GOT3 (cell line): Measurements from ENCODE around the gene IFNA7.
"Not testable (repeated sequence)": the region's sequence is repeated elsewhere in the genome, so short reads cannot be mapped to it uniquely, and the experiment has no call there.

ENCODE experiments used
- DNase-seq: peaks from one replicate; lab custom pipeline; 2025; ENCODE audit warnings: mixed read lengths; lab: John Stamatoyannopoulos, UW

IFNA7 gene

DNA sequence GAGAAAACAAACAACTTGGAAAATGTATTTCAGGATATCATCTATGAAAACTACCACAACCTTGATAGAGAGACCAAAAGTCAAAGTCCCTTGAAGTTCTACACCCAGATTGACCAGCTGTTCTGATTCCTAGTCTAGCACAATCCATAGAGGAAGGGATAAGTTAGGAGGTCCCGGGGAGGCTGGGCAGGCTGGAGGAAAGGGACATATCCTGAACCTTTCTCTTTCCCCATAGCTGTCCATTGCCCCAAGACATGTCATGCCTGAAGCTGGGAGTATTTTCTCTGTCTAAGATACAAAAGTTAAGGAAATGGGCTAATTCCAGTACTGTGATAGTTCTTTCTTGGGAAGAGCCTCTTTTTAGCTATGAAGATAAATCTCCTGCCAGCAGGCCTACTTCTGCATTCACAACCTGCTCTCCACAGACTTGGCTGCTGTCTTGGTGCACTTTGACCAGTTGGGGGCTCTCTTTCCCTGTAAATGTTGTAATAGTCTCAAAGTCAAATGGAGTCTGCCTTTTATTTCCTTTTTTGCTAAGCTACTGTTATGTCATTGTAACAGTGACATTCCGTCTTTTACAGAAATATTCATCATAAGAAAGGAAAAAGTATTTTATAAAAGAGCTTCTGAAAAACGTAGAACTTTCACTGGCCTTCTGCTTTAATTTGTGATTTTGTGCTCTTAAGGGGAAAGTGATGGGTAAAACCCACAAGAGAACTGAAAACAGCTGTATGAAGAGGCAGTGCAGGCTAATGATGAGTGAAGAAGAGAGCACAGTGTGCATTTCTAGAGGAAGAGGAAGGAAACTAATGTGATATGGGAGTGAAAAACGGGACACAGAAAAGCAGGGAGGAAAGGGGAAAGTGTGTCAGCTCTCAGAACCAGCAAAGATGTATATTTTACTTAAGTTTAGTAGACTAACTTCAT, 18.9 kb downstream of the IFNA7 start:
- not testable (repeated sequence) for DNase-seq

GRCh38 chr9:21174671-21175070, 27.3 kb downstream of the IFNA7 start:
- DNase-seq: no peak

DNA sequence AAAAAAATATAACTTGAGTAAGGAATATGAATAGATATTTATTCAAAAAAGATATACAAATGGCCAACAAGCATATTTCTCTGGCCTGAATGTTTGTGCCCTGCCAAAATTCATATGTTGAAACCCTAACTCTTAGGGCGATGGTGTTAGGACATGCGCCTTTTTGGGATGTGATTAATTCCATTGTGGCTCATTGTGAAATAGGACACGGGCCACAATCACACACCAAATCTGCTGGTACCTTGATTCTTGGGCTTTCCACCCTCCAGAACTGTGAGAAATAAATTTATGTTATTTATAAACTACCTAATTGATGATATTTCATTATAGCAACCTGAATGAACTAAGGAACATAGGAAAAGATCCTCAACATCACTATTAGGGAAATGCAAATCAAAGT, 29.8 kb downstream of the IFNA7 start:
- no peak for DNase-seq

- DNase-seq: no peak
These were observed 30.7 kb downstream of the IFNA7 start for GRCh38 chr9:21171351-21171750.

DNA sequence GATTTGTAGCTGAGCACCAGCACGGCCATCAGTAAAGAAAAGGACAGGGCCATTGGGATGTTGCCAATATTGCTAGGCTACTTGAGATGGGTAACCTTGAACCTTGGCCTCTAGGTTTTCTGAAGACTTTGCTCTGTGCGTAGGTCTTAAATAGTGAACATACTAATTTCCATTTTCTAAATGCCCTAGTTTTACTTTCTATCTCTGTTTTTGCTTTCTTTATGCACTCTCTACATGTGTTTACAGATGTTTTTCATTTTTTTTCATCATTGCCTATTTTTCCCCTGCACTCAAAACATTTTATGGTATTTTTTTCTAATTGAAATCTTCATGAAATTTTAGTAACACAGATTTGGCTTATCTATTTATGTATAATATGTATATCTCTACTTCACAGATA, 35.4 kb downstream of the IFNA7 start, which contains the start of gene IFNA21:
Gene IFNA21, minus strand, starts transcription at position 101 of the 400 bp plus-strand sequence. Its CDS starts 48 bp downstream, at position 53.
- DNase-seq: not testable (repeated sequence)

DNA sequence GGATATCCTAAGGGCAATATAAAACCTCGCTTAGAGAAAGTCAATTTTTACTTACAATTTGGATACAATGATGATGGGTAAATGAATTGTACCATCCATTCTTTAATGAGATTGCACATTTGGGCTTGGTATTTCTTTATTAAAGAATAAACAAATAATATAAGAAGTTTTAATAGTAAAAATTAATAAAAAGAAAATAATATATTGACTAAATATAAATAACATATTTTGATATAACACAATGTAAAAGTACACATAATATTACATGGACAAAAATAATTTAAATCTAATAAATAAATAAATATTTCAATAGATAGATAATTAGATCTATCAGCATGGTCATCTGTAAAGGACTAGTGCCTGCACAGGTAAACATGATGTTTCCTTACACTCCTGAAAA, 36.5 kb downstream of the IFNA7 start:
- no peak for DNase-seq

- DNase-seq: no peak
These were observed 41.8 kb downstream of the IFNA7 start for GRCh38 chr9:21160178-21160577.

- DNase-seq: no peak
These were observed 46.5 kb downstream of the IFNA7 start for GRCh38 chr9:21155501-21155900.

- no peak for DNase-seq
These were observed 47.9 kb downstream of the IFNA7 start for GRCh38 chr9:21154018-21154608.

DNA sequence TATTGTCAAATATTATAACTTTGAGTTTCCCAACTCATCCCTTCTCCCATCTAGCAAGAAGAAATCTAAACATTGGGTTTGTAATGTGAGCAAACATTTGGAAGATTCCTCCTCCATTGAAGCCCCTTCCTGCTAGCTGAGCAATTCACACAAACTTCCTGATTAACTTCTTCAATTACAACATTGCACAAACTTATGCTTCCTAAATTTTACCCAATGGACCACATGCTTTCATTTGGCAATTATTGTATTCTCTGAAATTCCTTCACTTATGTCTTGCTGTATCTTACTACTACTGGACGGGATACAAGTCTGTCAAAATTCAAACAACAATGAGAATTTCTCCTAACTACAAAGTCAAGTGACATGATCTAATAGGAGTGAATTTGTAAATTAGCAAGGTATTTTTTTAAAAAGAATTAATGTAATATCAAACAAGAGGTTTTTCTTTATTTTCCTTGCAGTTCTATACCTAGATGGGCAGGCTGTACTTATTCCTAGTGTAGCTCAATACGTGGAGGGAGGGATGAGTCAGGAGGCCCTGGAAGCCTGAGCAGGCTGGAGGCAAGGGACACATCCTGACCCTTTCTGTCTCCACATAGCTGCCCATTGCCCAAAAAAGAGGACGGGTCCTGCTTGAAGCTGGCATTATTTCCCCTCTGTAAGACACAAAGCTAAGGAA, 48.5 kb downstream of the IFNA7 start:
- no peak for DNase-seq
